Urinary bladder (tissue), 4 donors: ENCODE measurements around the gene XNDC1N. TPM values are rescaled to one million over a fixed set of nuclear protein-coding genes. Genes with fewer than 3 reads are reported as not detected.

Experiments used
- DNase-seq: peaks from one replicate; pipeline ENCODE4 v3.0.0-alpha.2; 2015; ENCODE audit errors: extremely low spot score
- H3K27ac ChIP-seq: one replicate; pipeline ENCODE4 v1.5.1; 2013; ENCODE audit warnings: low read depth, mild to moderate bottlenecking, moderate library complexity
- H3K36me3 ChIP-seq: one replicate; pipeline ENCODE4 v1.6.1; 2013; ENCODE audit warnings: mild to moderate bottlenecking, moderate library complexity; ENCODE audit not compliant: insufficient read depth
- H3K4me1 ChIP-seq: one replicate; pipeline ENCODE4 v1.6.1; 2013; ENCODE audit warnings: mild to moderate bottlenecking, moderate library complexity; ENCODE audit not compliant: insufficient read depth
- H3K4me3 ChIP-seq: one replicate; pipeline ENCODE4 v1.5.1; 2013; ENCODE audit warnings: low read depth, low read length
- WGBS: extraction: QIAGEN DNeasy Blood & Tissue Kit; methylation state at CpG from one replicate; pipeline ENCODE4 v1.1.7; 2013; 5-methylcytosine and 5-hydroxymethylcytosine counted together
- polyA plus RNA-seq: library from polyadenylated mRNA; stranded (reverse); fragments of 200-250 nt; gene quantifications from one replicate; pipeline ENCODE4 v1.2.3, GENCODE V29; 2013
- total RNA-seq: library from RNA; depleted of rRNA; stranded (reverse); fragments of >200 nt; gene quantifications from one replicate; pipeline ENCODE4 v1.2.3, GENCODE V29; 2014
- donor health status: healthy with polysubstance abuse.
- donor health status: healthy.

Gene XNDC1N, protein sequence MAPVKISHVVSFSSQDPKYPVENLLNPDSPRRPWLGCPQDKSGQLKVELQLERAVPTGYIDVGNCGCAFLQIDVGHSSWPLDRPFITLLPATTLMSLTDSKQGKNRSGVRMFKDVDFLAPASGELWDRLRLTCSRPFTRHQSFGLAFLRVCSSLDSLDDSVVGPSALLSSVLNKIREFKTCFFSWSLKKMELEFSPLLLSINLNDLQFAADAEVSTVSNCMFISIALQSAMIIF
- total RNA-seq (20.7 TPM), polyA plus RNA-seq (4.2 TPM)

DNA sequence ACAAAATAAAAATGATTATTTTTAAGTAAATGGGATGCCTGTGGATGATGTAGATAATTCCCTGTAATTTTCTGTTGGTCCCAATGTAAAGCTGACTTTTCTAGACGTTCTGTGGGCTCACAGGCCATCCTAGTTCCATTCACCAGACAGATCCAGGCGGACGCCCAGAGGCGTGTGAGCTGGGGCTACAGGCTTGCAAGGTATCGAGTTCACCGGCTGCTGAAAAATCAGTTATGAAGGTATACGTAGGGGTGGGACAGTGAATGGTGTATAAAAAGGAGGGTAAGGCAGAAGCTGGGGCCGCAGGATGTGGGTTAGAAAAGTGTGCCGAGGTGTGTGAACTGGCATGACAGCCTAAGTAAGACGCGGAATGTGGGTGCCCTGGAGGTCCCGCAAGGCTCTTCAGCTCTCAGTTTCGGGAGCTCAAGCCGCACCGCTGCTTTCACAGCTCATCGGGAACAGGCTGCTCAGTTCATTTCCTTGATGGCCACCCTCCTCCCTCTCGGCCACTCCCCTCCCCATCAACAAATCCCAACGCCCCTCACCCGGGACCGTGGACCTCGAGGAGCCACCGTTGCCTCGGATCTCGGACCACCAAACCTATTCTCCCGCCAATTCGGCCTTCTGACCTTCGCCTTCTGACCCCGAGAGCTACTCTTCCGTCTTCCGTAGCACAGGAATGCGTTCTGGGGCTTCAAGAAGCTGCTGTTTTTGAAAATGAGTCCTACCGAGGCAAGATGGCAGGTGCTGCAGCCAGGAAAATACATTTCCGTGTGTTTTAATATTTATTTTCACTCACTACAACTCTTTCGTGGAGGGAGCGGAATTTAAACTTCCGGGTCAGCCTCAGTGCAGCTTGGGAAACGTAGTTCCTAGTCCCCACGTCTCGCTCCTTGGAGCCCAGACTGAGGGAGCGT, at the start of gene XNDC1N:
TSS of gene XNDC1N (minus strand) at position 775 of the 917 bp plus-strand sequence. CDS start 5,241 bp downstream, outside the sequence.
- H3K4me1 ChIP-seq, result peaks cover 3% of the 10 kb centered on the region
- peak; percentile 92 for DNase-seq

DNA sequence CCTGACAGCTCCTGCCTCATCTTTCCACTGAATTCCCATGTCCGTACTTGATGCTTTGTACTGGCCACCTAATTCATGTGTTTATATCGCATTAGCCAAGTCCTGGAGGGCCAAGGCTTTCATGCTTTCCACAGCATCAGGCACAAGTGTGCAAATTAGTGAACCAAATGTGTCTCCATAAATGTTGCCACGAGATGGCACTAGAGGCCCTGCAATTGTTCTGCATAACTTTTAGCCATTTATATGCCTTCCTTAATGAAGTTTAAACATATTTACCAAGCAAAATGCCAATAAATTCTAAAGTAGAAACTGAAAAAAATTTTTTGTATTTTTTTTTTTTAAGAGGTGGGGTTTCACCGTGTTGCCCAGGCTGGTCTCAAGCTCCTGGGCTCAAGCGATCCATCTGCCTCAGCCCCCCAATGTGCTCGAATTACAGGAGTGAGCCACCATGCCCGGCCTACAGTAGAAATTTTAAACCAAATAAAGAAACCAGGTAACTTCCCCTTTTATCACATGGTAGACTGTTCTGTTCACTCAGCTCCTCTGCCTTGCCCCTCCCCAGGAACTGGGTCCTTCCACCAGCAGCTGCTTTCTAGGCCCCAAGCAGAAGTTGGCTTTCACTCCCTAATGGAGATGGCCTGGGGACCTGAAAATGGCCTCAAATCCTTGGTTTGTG, 49.5 kb upstream of the XNDC1N start:
- Histone ChIP-seq H3K4me3 (no peak overlapping the region), H3K4me1 (no peaks in the 10 kb centered on the region), H3K27ac (no peak overlapping the region), H3K36me3 (no peaks in the 10 kb centered on the region)
- no peak for DNase-seq
- 50% methylated on average over 7 of the region's 7 CpGs for WGBS

More for the DNA sequence above, at the start of gene XNDC1N:
- Histone ChIP-seq H3K36me3 (no peaks in the 10 kb centered on the region), H3K4me3 (peak within 1 kb of the TSS; percentile 66), H3K27ac (peak within 1 kb of the TSS; percentile 84)
- WGBS, result under 1% methylated on average over 40 of the region's 40 CpGs

GRCh38 chr11:71977090-71977489, 48.7 kb upstream of the XNDC1N start:
- 75% methylated on average over 1 of the region's 1 CpG for WGBS
- H3K4me1 ChIP-seq, result no peaks in the 10 kb centered on the region
- H3K36me3 ChIP-seq, result no peaks in the 10 kb centered on the region
- no peak overlapping the region for H3K27ac ChIP-seq
- H3K4me3 ChIP-seq, result no peak overlapping the region
- DNase-seq, result no peak

- Histone ChIP-seq H3K36me3 (no peaks in the 10 kb centered on the region), H3K4me1 (no peaks in the 10 kb centered on the region), H3K4me3 (no peak overlapping the region), H3K27ac (no peak overlapping the region)
- WGBS, result 92% methylated on average over 5 of the region's 5 CpGs
- DNase-seq, result no peak
Measured at GRCh38 chr11:71976551-71976950, 48.2 kb upstream of the XNDC1N start.

DNA sequence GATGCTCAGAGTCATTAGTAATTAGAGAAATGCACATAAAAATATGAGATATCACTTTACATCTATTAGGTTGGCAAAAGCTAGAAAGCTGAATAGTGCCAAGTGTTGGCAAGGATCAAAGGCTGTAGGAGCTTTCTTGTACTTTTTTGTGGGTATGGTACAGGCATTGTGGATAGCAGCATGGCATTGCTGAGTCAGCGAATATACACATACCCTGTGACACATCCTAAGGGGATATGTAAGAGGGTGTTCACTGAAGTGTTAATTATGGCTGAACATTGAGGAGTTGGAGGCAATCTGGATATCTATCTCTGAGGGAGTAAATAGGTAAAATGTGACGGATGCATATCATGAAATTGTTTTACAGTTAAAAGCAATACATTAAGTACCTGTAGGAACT, 43.3 kb upstream of the XNDC1N start:
- Histone ChIP-seq H3K36me3 (peaks cover 2% of the 10 kb centered on the region), H3K4me3 (no peak overlapping the region), H3K27ac (no peak overlapping the region), H3K4me1 (no peaks in the 10 kb centered on the region)
- DNase-seq, result no peak
- 95% methylated on average over 2 of the region's 2 CpGs for WGBS

DNA sequence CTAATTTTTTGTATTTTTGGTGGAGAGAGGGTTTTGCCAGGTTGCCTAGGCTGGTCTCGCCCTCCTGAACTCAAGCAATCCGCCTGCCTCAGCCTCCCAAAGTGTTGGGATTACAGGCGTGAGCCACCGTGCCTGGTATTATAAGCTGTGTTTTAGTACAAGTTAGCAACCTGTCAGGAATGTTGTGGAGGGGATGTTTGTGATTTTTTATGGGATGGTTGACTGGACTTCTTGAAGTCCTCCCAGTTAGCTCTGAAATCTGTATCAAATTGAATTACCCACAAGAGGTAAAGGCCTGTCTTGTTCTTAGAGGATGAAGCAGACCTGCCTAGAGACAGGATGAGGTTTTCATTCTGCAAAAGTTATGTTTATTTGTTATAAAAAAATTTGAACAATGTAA, 36.2 kb upstream of the XNDC1N start:
- Histone ChIP-seq H3K27ac (no peak overlapping the region), H3K4me3 (no peak overlapping the region), H3K36me3 (peaks cover 2% of the 10 kb centered on the region), H3K4me1 (no peaks in the 10 kb centered on the region)
- WGBS, result 92% methylated on average over 4 of the region's 4 CpGs
- DNase-seq, result no peak

GRCh38 chr11:71963468-71963867, 35.1 kb upstream of the XNDC1N start:
- no peak overlapping the region for H3K27ac ChIP-seq
- DNase-seq, result no peak
- peaks cover 2% of the 10 kb centered on the region for H3K36me3 ChIP-seq
- no peak overlapping the region for H3K4me3 ChIP-seq
- WGBS, result 92% methylated on average over 8 of the region's 8 CpGs
- no peaks in the 10 kb centered on the region for H3K4me1 ChIP-seq

DNA sequence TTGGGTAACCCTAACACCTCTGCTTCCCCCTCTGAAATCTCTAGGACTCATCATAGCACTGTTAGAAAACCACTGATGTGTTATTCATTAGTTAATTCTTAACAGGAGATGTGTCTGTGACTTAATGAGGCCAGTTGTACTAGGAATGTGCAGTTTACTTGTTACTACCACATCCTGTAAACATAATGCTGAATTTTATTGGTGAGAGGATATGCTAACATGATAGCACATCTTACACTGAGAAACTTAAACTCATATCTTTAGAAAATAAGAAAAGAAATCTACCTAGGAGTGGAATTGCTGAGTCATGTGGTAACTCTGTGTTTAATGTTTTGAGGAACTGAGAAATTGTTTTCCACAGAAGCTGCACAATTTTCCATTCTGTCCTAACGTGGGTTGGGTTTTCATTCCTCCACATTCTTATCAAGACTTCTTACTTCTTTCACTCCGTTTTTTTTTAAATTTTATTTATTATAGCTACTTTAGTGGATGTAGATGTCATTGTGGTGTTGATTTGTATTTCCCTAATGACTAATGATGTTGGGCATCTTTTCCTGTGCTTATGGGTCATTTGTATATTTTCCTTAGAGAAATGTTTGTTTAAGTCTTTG, 34.1 kb upstream of the XNDC1N start:
- WGBS, result 32% methylated on average over 2 of the region's 2 CpGs
- H3K4me1 ChIP-seq, result no peaks in the 10 kb centered on the region
- no peak for DNase-seq
- peak overlapping the region; percentile 38 for H3K27ac ChIP-seq
- peaks cover 2% of the 10 kb centered on the region for H3K36me3 ChIP-seq
- H3K4me3 ChIP-seq, result no peak overlapping the region

DNA sequence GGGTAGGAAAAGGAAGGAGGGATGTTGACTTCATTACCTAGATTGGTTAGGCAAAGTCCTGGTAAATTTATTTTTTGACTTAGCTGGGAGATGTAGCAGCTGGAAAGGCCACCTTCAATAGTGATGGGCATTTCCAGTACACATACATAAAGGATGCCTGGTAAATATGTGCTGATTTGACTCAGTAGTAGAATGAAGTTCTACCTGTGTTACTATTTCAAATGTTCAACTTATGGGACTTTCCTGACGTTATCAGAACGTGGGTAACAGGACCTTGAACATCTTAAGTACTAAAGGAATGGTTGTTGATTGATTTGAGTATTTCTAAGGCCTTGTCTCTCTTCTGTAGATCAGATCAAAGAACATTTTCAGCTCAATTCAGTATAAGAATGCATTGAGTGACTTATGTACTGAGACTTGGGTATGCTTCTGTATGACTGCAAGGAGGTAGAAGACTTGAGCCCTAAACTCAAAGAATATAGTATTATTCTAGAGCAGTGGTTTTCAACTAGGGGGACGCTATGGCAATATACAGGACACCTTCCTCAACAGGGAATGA, 27.6 kb upstream of the XNDC1N start:
- Histone ChIP-seq H3K27ac (no peak overlapping the region), H3K36me3 (no peaks in the 10 kb centered on the region), H3K4me1 (no peaks in the 10 kb centered on the region), H3K4me3 (no peak overlapping the region)
- WGBS, result 63% methylated on average over 3 of the region's 3 CpGs
- DNase-seq, result no peak

- Histone ChIP-seq H3K36me3 (no peaks in the 10 kb centered on the region), H3K4me3 (no peak overlapping the region), H3K4me1 (no peaks in the 10 kb centered on the region), H3K27ac (no peak overlapping the region)
- no peak for DNase-seq
- WGBS, result 84% methylated on average over 4 of the region's 4 CpGs
Measured at GRCh38 chr11:71951741-71952310, 23.4 kb upstream of the XNDC1N start.

DNA sequence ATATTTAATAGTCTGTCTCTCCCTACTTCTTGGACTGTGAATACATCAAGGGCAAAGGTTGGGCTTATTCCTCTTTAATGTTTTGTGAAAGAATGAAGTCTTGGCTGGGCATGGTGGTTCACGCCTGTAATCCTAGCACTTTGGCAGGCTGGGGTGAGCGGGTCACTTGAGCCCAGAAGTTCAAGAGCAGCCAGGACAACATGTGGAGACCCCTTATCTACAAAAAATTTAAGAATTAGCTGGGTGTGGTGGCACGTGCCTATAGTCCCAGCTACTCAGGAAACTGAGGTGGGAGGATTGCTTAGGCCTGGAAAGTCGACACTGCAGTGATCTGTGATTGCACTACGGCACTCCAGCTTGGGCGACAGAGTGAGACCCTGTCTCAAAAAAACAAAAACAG, 20.6 kb upstream of the XNDC1N start:
- no peaks in the 10 kb centered on the region for H3K4me1 ChIP-seq
- no peaks in the 10 kb centered on the region for H3K36me3 ChIP-seq
- no peak overlapping the region for H3K4me3 ChIP-seq
- H3K27ac ChIP-seq, result no peak overlapping the region
- WGBS, result 85% methylated on average over 6 of the region's 6 CpGs
- no peak for DNase-seq

GRCh38 chr11:71948314-71949027, 20.1 kb upstream of the XNDC1N start:
- no peak for DNase-seq
- Histone ChIP-seq H3K36me3 (no peaks in the 10 kb centered on the region), H3K4me3 (no peak overlapping the region), H3K27ac (no peak overlapping the region), H3K4me1 (no peaks in the 10 kb centered on the region)
- WGBS, result 84% methylated on average over 7 of the region's 7 CpGs
